ENCODE data around the gene NUDC.

The NUDC gene

GRCh38 chr1:26994020-26994786 is 72.7 kb downstream of the NUDC start:
- DNase-seq, result peak; percentile 25

GRCh38 chr1:26994787-26995517 is 73.4 kb downstream of the NUDC start:
- no peak for DNase-seq

GRCh38 chr1:26996024-26996423 is 74.5 kb downstream of the NUDC start:
- no peak for DNase-seq

All from CD4-positive, alpha-beta T cell treated with Interleukin-10 for 1 hour (primary cell).